HG02970 (cell line): ENCODE measurements around the gene LTB4R2.

ENCODE experiments used
- ATAC-seq: cut with Tn5 transposase; IDR thresholded peaks from one replicate; pipeline ENCODE4 v1.9.1; 2021; ENCODE audit warnings: mild to moderate bottlenecking, moderate library complexity, moderate number of reproducible peaks; ENCODE audit not compliant: unreplicated experiment, low FRiP score

LTB4R2 gene

DNA sequence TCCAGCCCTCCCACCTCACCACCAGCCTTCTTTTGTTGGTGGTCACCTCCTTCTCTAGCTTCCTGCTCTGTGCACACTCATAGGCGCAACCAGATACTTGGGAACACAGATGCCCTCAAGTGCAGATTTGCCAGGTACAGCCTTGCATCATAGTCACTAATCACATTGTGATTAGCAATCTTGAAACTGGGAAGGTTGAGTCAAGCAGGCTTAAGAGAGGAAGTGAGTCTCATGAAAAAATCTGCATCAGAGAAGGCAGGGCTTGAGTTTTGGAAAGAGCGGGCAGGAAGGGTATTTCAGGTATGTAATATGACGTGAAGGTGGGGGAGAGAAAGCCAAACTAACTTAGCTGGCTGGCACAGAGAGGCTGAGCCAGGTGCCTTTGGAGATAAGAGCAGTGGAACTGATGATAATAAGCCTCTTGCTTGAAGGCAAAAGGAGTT is 35.8 kb upstream of the LTB4R2 start:
- ATAC-seq: peak; percentile 31

DNA sequence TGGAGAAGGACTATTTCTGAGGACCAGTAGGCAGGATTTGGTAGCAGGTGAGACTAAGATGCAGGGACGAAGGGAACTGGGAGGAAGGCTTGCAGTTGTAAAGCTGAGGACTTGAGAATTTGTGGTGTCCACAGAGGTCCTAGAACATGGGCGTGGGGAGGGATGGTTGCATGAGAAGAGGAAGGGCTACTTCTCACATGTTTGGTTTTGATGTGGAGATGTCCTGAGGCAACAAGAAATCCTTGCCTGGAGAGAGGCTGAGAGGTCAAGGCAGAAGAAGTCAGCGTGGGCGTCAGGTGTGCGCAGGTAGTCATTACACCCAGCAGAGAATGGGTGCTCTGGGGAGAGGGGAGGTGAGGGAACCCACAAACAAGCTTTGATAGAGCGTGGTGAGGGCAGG is 32.9 kb upstream of the LTB4R2 start:
- ATAC-seq: no peak

- no peak for ATAC-seq
These were observed 32.2 kb upstream of the LTB4R2 start for GRCh38 chr14:24277606-24278321.

DNA sequence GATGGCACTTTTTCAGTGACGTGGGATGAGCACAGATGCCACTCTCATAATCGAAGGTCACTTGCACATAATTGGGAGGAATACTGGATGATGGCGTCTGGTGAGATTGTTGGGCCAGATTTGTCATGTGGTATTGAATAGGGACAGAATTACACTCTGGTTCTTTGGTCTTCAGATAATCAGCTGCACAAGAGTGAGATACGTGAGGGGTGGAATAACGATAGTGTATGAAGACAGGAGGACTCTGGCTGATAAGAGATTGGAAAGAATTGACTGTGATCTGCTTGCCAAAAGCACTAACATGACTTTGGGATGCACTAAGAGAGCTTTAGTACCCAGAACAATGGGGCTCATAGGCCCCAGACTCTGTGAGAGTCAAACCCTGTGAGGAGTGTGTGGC is 31.5 kb upstream of the LTB4R2 start:
- no peak for ATAC-seq

DNA sequence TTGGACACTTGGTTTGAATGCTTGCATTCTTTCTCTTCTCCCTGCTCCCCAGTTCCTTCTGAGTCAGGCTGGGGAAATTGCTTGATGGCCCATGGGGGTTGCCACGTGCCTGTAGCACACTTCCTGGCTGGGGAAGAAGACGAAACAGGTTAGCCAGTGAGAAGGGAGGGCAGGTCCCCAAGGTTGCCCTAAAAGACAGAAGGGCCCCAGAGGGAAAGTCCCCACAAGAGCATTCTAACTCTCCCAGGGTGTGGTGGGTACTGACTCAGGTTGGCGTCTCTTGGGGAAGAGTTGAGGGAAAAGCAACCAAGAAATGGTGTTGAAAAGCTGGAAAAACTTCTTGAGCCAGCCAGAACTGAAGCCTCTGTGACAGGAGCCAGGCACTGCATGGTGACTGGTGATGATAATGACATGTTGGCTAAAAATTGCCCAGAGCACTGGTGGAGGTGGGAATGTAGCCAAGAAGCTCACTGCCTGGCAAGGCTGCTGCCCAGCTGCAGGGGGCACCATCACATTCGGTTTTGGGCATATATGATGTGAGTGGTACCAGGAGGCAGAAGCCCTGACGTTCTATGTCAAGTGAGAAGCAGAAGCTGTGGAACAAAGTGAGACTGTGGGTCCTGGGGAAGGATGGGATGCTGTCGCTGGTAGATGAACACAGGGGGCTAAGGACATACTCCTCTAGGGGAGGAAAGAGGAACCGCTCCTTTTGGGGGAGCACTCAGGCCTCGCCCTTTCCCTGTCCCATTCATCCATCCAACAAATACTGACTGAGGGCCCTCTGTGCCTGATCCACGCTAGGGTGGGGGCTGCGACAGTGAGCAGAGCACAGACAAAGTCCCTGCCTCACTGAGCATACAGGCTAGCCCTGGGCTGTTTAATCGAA is 30.4 kb upstream of the LTB4R2 start:
- no peak for ATAC-seq

DNA sequence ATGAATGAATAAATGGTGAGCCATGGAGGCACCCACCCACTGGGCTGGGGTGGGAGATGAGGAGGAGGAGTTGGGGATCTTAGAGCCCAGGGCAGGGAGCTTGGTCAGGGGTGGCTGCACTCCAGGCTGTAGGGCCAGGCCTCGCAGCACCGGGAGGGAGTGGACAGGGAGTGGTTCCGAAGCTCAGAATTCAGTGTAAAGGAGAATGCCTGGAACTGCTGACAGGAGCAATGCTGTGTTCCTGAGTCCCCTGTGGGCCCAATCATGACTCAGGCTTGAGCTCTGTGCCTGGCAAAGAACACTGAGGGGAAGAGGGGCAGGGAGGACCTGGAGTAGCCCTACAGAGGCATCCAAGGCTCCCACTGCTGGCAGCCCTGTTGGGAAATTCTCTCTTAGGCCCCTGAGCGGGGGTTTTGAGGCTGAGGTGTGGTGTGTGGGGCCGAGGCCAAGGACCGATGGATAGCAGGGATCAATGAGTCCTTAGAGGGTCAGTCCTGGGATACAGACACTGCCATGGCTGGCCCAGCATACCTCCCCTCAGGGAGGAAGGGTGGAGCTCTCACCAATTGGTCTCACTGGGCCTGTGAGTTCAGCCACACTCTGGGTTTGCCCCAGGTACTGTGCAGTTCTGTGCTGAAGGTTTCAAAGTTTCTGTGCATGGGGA is 29.0 kb upstream of the LTB4R2 start:
- no peak for ATAC-seq

- no peak for ATAC-seq
These were observed 28.3 kb upstream of the LTB4R2 start for GRCh38 chr14:24281636-24282035.

- ATAC-seq: no peak
These were observed 27.2 kb upstream of the LTB4R2 start for GRCh38 chr14:24282736-24283135.

GRCh38 chr14:24283796-24284460 is 26.0 kb upstream of the LTB4R2 start:
- ATAC-seq: no peak

DNA sequence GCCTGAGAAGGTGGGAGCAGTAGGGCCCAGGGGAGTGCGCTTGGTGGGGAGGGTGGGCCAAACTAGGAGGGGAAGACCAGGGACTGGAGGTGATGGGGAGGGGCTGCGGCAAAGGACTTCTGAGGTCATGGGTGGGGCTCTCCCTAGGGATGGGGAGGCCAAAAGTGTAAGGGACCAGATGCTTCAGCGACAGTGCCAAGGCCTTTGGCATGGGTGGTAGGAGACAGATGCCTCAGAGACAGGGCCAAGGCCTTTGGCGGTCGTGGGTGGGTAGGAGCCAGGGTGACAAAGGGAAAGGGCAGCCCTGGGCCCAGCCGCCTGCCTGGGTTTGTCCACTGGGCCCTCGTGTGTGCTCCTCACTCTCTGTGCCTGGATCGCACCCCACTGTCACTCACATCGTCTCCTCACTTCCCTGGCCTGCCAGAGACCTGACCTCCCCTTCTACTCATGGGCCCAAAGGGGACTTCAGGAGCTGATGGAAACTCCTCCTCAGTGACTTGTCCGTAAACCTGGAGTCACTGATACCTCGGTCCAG is 25.4 kb upstream of the LTB4R2 start:
- no peak for ATAC-seq

DNA sequence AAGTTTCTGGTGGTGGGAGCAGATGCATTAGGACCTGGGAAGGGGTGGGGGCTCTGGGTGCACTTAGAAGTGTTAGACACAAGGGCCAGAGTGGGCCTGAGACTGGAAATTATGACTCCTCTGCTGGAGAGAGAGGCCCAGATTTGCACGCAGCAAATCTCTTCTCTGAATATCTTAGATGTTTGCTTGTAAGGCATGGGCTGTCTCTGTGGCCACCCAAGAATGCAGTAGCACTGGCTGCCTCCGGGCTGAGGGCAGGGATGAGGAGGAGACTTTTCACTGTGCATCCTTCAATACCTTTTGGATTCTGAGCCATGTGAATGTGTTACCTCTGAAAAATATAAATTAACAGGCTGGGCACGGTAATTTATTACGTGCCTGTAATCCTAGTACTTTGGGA is 24.6 kb upstream of the LTB4R2 start:
- ATAC-seq: no peak

DNA sequence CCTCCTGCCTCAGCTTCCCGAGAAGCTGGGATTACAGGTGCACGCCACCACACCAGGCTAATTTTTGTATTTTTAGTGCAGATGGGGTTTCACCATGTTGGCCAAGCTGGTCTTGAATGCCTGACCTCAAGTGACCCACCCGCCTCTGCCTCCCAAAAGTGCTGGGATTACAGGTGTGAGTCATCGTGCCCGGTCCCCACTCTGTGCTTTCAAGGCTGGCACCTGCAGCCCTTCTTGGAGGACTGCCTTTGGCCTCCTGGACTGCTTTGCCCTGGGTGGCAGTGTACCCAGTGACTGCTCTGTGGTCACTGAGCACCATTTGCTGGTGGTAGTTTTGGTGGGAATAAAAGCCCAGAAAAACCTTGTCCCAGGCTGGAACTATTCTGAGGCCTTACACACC is 22.9 kb upstream of the LTB4R2 start:
- no peak for ATAC-seq

- ATAC-seq: no peak
These were observed 20.2 kb upstream of the LTB4R2 start for GRCh38 chr14:24289649-24290280.

DNA sequence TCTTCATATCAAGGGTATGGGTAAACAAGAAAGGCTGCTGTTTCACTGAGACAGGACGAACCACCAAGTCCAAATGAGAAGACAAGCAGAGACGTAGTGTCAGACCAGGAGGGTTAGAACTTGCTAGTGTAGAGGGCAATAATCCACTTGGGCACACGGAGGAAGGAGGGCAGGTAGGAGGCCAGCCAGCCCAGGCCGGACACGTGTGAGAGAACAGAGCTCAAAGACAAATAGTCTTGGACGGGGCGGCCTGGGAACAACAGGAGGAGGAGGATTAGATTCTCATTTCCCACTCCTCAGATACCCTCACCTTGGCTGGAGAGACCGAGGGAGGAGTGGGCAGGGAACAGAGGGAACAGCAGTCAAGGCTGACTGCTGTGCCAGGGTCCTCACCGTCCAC is 19.2 kb upstream of the LTB4R2 start:
- ATAC-seq: no peak

DNA sequence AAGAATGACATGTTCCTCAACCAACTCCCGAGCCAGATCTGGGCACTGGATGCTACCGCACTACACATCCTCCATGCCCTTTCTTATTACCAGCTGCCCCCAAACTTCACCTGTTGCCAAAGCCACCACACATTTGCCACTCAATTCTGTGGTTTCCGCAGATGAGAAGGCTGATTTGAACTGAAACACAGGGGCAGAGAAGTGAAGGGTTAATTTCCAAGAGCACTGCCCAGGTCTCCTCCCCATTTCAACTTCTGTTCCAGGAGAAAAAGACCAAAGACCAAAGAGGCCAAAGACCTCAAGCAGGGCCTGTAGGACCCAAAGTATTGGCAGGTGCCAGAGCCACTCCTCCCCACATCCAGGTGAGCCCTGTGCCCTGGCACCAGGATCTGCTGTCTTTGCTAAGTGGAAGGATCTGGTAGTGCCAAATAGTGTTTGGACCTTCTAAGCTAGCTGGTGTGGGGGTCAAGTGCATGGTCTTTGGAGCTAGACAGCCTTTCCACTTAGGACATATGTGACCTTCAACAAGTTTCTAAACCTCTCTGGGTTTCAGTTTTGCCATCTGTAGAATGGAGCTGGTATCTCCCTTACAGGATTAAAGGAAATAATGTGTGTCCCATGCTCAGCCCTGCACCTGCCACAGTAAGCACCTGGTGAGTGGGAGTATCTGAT is 18.4 kb upstream of the LTB4R2 start:
- no peak for ATAC-seq

DNA sequence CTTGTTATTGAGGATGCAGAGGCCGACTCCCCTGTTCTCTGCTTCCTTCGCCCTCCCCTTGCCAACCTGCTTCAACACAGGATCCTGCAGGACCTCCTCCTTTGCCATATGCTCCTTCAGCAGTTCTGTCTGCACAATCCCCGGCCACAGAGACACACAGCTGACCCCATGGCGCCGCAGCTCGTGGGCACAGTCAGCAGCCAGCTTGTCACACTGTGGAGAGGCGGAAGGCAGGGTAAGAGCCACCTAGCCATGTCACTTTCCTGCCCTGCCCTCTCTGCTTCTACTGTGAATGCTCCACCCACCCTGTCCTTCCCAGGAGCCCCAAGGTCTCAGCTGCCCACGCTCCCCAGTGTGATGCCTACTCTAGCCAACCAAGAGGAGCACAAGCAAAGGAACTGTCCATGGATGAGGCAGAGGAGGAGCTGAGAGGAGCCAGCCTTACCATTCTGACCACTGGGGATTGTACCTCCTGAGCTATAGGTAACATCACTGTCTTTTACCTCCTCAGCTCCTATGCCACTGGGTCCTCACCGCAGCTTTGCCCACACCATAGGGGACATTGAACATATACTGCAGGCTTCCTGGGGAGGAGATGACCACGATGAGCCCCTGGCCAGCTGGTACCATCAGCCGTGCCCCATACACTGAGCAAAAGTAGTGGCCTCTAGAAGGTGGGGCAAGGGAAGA is 17.7 kb upstream of the LTB4R2 start:
- ATAC-seq: no peak

- no peak for ATAC-seq
These were observed 16.4 kb upstream of the LTB4R2 start for GRCh38 chr14:24293525-24293924.

- ATAC-seq: no peak
These were observed 13.4 kb upstream of the LTB4R2 start for GRCh38 chr14:24296341-24297157.
